Left renal pelvis (tissue), 4 donors: ENCODE results near the gene RAB3GAP2. TPM values are rescaled to one million over a fixed set of nuclear protein-coding genes. Genes with fewer than 3 reads are reported as not detected.
"Not testable (repeated sequence)": the region's sequence is repeated elsewhere in the genome, so short reads cannot be mapped to it uniquely, and the experiment has no call there.

Experiments
- DNase-seq, 4 donors: peaks; one replicate each; pipeline ENCODE4 v3.0.0-alpha.2; 2013; ENCODE audit warnings: low read depth in 4 of 4, low spot score in 3 of 4
- polyA plus RNA-seq, 4 donors: library from polyadenylated mRNA; unstranded; fragments of 120-200 nt; gene quantifications; one replicate each; pipeline ENCODE4 v1.2.1, GENCODE V29; 2013; ENCODE audit not compliant: insufficient read length in 4 of 4

Gene RAB3GAP2
- polyA plus RNA-seq, 4 donors, result 25.7 to 37.6 (median 34.7) TPM

DNA sequence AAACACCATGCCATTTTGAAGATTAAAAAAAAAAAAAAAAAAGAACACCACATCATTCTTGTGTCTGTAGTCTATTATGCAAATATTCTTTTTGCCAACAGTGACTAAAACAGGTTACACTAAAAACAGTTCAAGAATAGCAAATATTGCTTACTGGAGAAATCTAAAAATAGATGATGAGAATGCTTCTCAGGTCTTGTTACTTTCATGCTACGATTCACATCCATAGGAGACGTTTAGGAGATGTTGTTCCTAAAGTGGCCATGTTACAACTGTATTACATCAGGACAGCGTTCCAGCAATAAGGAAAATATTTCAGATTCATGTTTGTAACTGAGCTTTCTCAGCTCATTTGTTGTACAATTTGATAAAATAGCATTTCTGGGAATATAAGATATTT lies 32.3 kb downstream of the RAB3GAP2 start:
- no peak for DNase-seq

DNA sequence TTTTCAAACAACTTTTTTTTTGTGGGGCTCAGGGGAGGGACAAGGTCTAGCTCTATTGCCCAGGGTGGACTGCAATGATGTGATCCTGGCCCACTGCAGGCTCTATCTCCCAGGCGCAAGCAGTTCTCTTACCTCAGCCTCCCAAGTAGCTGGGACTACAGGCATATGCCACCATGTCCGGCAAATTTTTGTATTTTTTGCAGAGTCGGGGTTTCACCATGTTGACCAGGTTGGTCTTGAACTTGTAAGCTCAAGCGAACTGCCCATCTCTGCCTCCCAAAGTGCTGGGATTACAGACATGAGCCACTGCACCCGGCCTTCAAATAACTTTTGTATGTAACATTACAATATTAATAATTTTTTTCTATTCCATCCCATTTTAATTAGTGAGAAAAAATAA lies 33.0 kb downstream of the RAB3GAP2 start:
- no peak for DNase-seq

DNA sequence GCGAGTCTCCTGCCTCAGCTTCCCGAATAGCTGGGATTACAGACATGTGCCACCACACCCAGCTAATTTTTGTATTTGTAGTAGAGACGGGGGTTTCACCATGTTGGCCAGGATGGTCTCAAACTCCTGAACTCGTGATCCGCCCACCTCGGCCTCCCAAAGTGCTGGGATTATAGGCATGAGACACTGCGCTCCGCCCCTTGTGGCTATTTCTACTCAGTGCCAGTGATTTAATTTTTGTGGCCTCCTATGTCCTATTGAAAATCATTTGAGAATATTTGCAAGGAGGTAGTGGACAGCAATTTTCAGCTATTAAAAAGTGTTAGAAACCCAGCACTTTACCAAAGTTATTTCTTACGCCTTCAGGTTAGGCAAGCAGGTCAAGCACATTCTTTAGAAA lies 36.0 kb downstream of the RAB3GAP2 start:
- DNase-seq, result not testable (repeated sequence)

DNA sequence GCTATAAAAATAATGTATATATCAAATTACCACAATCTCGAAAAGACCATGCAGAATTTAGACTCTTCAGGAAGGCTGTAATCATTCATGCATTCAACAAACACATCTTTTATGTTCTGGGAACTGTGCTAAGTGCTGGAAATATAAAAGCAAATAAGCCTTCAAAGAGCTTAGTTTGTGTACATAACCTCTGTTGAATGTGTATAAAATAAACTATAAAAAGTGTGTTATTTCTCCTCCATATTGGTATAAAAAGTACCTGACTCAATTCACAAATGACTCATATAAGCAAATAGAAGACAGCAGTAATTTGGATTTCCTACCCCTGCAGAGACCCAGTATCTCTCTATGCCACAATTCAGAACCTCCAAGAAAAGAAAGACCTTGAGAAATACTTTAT lies 36.8 kb downstream of the RAB3GAP2 start:
- no peak for DNase-seq

DNA sequence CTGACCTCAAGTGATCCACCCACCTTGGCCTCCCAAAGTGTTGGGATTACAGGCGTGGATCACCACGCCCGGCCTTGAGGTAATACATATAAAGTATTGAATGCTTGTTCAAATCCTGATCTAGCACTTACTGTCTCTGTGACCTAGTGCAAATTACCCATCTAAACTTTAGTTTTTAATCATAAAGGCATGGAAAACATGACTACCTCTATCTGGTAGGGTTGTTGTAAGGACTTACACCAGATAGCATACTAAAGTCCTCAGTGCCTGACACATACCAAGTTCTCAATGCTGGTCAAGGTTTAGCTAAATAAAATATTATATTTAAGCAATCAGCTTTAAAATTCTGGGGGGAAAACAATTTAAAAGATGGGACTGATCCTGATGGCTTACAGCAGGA lies 38.3 kb downstream of the RAB3GAP2 start:
- no peak for DNase-seq

DNA sequence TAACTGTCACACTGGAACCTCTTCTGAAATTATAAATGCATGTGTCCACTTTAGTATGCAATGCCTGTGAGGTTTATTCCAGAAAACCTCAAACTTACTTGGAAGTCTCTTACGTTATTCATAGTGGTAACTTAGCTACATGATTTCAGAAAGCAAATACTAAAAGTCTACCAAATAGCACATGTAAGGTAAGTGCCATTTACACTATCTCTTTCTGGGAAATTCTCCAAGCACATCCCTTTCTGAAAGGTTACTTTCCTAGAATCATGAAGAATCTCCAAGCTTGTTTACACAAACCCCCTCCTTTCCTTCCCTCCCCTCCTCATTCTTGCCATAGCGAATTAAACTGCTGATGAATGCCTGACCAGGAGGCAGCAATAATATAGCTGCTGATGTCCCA lies 42.5 kb downstream of the RAB3GAP2 start:
- DNase-seq, result no peak

DNA sequence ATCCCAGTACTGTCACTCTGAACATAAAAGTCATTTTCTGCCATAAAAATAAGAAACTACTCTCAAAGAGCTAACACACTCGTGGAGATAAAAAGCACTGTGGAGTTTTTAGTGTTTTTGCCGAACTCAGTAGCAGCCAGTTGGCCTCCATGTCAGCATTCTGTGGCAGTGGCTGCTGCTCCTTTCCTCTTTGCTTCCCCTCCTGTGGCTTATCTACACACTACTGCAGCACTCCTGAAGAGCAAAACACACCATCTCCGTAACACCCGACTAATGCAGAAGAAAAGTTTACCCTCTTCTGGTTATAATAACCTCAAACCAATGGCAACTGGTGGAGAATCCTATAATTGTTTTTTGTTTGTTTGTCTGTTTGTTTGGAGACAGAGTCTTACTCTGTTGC lies 44.9 kb downstream of the RAB3GAP2 start:
- DNase-seq, result no peak

DNA sequence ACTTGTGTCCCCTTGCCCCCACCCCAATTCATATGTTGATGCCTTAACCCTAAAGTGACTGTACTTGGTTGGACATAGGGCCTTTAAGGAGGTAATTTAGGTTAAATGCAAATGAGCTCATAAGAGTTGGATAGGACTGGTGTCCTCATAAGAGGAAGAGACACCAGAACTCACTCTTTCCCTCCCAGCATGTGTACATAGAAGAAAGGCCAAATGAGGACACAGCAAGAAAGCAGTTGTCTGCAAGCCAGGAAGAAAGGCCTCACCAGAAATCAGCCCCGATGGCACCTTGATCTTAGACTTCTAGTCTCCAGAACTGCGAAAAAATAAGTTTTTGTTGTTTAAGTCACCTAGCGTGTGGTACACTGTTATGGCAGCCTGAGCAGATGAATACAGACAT lies 45.5 kb downstream of the RAB3GAP2 start:
- no peak for DNase-seq

DNA sequence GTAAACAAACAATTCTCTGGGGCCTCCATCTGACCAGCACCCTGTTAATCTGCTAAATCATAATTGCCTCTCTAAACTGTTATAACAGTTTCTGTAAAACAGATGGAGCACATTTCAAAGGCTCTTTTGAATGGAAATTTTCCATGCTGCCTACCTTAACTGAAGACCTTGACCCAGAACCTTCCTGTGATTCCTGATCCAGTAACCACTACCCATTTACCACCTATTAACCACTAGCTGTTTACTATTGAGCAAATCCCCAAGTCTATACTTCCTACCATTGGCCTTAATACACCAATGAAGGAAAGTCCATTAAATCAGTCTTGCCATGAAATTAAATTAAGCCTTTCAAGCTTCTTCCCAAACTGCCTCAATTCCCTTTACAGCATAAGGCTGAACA lies 46.3 kb downstream of the RAB3GAP2 start:
- DNase-seq, result no peak

DNA sequence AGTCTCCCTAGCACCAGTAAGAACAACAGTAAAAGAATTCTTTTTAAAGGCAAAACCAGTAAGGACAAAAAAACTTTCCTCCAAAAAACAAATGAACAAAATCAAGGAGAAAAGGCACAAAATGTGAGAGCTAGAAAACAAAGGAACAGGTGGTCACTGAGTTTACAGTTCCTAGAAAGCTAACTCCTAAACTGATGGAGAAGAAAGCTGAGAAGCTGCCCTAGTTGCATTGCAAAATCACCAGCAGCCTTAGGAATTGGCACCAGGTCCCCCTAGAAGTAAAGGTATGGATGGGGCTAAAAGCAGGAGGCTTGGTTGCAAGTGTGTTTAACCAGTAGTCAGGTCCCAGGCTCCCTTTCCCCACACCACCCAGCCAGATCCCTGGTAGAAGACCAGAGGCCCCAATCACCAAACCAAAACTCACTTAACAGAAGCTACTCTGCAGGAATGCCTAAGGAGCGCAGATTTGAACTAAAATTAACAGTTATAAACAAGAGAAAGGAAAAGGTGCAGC lies 47.6 kb downstream of the RAB3GAP2 start:
- DNase-seq, result no peak

DNA sequence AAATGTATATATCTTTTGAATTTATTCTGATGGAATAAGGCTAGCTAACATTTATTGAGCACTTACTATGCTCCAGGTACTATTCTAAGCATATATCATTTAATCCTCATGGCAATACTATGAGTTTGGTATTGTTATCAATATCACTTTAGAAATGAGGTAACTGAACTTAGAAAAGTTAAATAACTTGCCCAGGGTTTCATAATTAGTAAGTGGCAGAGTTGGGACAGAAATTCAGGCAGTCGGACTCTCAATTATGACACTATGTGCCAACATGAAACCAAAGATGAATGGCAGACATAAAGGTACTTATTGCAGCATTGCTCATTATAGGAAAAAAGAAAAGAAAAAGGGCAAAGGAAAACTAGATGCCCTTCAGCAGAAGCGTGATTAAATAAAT lies 48.2 kb downstream of the RAB3GAP2 start:
- DNase-seq, result no peak

DNA sequence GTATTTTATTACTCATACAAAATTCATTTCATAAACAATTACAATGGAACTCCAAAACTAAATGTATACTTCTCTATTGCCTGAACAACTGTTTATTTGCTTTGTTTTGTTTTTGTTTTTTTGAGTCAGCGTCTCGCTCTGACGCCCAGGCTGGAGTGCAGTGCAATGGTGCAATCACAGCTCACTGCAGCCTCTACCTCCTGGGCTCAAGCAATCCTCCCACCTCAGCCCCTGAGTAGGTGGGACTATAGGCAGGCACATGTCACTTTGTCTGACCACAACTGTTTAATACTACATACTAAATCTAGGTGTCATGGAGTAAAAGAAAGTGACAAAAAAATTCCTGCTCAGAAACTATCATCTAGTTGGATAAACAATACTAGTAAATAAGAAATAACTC lies 49.3 kb downstream of the RAB3GAP2 start:
- DNase-seq, result no peak

DNA sequence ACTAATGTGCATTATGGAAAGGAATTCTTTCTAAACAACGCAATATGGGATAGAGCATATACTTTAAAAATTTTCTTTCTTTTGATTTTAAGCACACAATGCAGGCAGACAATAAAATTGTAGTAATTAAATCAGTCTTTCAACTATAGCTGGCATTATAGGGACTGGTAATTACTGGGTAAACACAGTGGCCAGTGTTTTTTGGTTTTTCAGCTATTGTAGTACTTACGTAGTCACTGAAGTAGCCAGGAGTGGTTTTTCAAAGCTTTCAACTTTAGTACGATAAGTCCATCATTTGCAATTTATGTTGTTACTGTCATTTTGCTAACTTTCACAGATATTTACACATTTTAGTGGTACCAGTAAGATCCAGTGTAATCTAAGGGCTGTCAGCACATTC lies 50.6 kb downstream of the RAB3GAP2 start:
- no peak for DNase-seq

DNA sequence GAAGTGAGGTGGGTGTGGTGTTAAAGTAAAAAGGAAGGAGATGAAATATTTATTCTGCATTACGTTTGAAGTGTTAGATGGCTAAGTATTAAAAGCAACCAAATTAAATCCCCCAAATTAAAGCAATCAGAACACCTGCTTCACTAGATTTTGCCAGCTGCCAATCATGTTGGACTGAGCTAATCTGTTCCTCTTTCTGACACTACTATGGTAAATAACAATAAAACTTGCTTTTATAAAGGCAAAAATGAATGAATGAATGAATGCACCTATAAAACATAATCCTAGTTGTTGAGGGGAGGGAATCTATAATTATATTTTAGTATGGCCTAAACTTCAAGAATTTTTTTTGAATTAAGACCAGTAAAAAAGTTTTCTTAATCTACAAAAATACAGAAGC lies 51.0 kb downstream of the RAB3GAP2 start:
- no peak for DNase-seq

DNA sequence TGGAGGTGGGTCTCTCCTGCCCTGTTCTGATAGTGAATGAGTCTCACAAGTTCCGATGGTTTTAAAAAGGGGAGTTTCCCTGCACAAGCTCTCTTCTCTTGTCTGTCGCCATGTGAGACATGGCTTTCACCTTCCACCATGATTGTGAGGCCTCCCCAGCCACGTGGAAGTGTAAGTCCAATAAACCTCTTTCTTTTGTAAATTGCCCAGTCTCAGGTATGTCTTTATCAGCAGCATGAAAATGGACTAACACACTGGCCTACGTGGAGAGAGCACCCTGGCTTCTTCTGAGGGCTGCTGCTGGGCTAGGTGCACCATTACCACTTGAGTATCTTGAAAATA lies 51.6 kb downstream of the RAB3GAP2 start:
- DNase-seq, result not testable (repeated sequence)

DNA sequence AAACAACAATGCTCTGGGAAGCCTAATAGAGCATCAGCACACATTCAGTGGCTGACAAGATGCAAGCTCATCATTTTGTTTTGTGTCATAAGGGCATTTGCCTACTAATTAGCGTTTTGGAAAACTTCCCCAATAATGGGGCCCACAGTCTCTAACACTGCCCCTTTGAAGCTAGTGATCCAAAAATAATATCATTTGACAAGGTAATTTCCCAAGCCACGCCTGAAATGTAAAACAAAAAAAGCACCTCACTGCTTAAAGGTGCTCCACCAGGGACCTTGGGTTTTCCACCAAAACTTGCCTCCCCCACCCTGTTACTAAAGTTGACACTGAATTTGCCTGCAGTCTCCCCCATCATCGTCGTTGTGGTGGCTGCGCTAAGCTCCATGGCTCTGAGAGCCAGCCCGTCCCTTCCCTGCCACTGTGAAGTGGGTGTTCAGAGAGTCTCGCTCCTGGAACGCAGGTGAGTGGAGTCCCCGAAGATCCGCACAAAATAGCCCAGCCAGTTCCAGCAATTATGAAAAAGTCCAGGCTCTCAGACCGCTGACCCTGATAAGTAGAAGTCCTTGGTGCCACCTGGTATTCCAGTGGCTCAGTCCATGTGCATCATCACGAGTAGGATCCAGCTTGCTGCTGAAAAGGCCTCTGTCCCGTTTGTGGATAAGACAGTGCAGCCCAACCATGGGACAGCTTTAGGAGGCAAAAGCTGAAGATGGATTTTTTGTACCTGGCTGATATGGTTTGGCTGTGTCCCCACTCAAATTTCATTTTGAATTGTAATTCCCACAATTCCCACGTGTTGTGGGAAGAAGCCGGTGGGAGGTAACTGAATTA lies 52.2 kb downstream of the RAB3GAP2 start:
- DNase-seq, result no peak

DNA sequence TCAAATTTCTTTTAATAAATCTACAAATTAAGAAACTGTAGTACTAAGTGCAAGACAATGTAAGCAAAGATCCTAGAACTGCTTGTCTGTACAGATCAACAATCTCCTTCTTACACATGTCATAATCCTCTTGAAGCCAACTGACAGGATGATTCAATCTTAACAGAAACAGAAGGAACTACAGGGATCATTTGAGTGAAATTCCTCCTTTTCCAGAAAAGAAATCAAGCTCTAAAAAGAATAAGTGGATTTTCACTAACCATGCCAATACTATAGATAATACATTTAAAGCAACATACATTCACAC lies 53.2 kb downstream of the RAB3GAP2 start:
- no peak for DNase-seq

DNA sequence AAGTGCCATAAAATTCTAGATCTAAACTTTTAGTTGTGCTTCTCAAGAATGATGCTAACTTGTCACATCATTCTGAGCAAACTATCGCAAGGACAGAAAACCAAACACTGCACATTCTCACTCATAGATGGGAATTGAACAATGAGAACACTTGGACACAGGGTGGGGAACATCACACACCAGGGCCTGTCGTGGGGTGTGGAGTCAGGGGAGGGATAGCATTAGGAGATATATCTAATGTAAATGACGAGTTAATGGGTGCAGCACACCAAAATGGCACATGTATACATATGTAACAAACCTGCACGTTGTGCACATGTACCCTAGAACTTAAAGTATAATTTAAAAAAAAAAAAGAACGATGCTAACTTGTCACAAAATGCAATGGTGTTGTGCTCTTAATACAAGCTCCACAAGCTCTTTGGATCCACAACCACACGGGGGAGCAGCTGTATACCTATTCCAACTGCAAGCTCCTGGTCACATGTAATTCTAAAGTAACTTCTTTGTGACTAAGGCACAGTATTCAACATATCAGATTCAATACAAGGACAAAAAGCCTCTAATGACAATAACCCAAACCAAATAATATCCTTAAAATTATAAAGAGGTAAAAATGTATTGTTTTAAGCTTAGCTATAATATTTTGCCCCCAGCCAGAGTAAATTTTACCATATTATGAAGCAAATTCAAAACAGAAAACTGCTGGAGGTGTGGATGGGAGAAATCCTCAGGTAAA lies 53.7 kb downstream of the RAB3GAP2 start:
- peak; percentile 7 to 36 (median 26) for DNase-seq

DNA sequence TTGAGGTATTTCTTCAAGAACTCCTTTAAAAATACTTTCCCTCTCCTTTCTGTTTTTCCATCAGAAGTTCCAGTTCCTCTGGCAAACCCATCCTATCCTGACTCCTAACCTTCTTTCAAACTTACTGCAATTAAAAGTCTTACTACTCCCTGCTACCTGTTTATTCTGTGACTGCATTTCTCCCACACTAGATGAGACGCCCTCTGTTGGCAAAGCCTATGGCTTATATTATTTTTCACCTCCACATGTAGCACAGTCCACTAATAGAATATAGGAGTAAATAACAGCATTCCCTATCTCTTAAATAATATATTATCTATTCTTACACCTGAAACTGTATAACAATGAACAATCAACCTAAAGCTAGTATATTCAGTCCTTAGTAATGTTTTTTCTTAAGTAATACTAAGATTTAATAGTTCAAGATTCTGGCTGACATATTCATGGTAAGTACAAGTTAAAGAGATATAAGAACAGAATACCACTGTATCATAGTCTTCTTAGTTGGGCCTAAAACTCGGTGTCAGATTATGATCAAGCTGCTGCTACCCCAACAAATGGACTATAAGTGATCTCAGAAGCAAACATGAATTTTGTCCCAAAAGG lies 54.8 kb downstream of the RAB3GAP2 start:
- no peak for DNase-seq

DNA sequence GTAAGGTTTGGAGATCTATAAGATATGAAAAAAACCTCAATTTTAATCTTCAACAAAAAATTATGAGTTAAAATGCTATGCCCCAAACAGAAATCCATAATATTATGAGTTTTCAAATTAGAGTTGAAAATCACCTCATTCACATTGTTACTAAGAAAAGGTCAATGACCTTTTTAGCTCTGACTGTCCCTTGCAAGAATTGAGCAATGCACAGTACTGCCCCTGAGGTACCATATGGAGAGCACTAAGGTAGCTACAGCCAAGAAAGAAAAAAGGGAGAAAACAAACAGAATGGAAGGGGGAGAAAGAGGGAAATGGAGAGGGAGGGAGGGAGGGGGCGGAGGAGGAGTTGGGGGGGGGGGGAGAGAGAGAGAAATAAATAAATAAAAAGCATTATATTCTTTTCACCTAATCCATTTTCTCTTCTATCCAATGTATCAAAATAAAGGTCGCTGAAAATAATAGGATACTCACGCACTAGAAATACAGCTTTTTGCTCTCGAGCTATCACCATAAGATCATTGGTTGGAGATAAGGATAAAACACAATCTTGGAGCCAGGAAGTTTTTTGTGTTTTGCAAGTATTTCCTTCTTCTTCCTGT lies 58.8 kb downstream of the RAB3GAP2 start:
- DNase-seq, result no peak

DNA sequence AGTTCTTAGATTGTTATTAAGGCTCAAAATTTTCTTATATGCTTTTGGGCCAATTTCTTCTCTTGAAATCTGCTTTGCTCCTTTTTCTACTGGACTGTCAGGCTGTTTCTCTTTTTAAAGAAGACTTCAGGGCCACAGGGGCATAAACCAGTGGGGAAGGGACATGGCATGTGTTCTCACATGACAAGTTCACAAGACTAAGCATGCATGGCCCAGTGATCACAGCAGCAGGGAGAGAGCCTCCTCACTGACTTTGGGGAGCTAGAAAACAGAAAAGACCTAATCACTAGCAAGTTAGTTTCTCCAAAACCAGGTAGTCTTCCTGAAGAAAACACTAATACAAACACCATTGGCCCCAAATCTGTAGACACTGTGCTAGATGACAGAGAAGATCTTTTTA lies 64.8 kb downstream of the RAB3GAP2 start:
- DNase-seq, result peak; percentile 3 to 37 (median 6)
